ENCODE data around the gene GGCX.

The GGCX gene

DNA sequence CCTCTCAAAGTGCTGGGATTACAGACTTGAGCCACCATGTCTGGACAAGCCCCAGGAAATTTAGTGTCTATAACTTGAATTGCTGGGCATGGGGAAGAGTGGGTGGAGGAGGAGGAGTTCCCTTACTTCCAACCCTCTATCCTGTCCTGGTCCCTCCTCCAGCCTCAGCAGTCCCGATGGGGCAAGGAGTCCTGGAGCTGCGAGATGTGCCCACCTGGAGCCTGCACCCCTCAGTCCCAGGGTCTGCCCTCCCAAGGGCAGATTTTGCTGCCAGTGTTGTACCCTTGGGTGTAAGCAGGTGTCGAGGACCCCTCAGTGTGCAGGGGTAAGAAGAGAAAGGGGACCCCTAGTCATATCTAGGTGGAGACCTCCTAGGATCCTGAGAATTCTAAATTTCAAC lies 18.9 kb upstream of the GGCX start:
- DNase-seq (ENCODE audit: low spot score): no peak
- in situ Hi-C loops (cut with MboI; ENCODE audit: low sequenced_read_pairs, unreplicated experiment): no loop called here
- TF ChIP-seq, protein P1, sequence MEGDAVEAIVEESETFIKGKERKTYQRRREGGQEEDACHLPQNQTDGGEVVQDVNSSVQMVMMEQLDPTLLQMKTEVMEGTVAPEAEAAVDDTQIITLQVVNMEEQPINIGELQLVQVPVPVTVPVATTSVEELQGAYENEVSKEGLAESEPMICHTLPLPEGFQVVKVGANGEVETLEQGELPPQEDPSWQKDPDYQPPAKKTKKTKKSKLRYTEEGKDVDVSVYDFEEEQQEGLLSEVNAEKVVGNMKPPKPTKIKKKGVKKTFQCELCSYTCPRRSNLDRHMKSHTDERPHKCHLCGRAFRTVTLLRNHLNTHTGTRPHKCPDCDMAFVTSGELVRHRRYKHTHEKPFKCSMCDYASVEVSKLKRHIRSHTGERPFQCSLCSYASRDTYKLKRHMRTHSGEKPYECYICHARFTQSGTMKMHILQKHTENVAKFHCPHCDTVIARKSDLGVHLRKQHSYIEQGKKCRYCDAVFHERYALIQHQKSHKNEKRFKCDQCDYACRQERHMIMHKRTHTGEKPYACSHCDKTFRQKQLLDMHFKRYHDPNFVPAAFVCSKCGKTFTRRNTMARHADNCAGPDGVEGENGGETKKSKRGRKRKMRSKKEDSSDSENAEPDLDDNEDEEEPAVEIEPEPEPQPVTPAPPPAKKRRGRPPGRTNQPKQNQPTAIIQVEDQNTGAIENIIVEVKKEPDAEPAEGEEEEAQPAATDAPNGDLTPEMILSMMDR (IDR thresholded peaks at IDR 0.05; ENCODE audit: borderline replicate concordance, control extremely low read depth, extremely low read depth, insufficient read depth, missing control alignments): no peak

DNA sequence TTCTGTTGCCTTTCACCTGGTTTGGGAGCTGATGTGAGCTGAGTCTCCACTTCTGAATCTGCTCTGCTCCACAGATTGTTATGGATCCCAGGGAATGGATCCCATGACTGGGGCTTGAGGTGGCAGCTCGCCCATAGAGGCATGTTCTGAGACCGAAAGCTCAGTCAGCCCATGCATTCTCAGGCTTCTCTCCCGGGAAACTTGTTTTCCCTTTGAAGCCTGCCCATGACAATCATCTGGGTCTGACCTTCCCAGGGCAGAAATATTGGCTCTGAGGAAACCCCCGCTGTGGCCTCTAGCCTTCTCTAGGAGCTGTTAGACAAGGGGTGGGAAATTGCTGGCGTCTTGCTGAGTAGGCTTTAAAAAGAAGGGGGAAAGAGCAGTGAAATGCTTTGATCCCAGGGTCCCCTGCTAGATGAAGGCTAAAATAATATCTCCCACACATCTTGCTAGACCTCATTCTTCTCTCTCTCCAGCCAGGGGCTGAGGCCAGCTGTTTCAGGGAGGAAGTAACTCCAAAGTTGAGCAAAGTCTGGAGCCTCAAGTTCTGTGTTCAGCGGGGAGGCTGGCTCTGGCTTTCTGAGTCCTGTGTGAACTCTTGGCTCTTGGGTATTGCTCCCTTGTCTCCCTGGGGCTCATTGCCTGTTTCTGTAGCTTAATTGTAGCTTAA lies 18.1 kb upstream of the GGCX start:
- in situ Hi-C loops (cut with MboI; ENCODE audit: low sequenced_read_pairs, unreplicated experiment): no loop called here
- DNase-seq (ENCODE audit: low spot score): no peak
- TF ChIP-seq, protein P1 (IDR thresholded peaks at IDR 0.05; ENCODE audit: borderline replicate concordance, control extremely low read depth, extremely low read depth, insufficient read depth, missing control alignments): no peak

DNA sequence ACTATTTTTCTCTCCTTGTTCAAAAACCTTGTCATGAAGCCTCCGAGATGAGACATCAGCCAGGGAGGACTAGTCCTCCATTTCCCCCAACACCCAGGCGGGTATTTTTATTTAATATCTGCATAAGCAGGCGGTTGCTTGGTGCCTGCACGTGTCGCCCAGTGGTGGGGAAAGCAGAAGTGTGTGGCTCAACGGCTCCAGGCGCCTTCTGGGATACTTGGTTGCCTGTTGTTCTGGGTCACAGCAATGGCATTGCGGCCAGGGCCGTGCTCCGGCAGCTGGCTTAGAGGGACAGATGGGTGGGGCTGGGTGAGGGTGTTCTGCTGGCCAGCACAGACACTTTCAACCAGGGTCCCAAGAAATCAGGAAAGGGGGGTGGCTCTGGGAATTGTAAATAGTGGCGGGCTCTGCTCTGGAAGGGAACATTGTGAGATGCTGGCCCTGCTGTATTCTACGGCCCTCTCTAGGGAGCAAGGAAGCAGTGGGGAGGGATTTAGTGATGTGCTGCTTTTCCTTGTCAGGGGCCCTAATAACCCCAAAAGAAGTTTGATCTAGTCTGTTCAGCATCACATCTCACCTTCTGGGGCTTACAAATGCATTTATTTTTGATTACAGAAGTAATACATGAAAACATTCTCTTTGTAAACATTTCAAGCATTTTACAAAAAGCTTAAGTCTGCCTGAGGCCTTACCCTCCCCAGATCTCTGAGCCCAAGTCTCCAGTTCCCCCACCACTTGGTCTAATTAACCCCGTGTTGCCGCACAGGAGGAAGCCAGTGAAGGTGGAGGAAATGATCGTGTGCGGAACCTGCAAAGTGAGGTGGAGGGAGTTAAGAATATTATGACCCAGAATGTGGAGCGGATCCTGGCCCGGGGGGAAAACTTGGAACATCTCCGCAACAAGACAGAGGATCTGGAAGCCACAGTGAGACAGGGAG lies 17.2 kb upstream of the GGCX start:
- TF ChIP-seq, protein P1 (IDR thresholded peaks at IDR 0.05; ENCODE audit: borderline replicate concordance, control extremely low read depth, extremely low read depth, insufficient read depth, missing control alignments): no peak
- peak; percentile 64 for DNase-seq (ENCODE audit: low spot score)
- in situ Hi-C loops (cut with MboI; ENCODE audit: low sequenced_read_pairs, unreplicated experiment): no loop called here

DNA sequence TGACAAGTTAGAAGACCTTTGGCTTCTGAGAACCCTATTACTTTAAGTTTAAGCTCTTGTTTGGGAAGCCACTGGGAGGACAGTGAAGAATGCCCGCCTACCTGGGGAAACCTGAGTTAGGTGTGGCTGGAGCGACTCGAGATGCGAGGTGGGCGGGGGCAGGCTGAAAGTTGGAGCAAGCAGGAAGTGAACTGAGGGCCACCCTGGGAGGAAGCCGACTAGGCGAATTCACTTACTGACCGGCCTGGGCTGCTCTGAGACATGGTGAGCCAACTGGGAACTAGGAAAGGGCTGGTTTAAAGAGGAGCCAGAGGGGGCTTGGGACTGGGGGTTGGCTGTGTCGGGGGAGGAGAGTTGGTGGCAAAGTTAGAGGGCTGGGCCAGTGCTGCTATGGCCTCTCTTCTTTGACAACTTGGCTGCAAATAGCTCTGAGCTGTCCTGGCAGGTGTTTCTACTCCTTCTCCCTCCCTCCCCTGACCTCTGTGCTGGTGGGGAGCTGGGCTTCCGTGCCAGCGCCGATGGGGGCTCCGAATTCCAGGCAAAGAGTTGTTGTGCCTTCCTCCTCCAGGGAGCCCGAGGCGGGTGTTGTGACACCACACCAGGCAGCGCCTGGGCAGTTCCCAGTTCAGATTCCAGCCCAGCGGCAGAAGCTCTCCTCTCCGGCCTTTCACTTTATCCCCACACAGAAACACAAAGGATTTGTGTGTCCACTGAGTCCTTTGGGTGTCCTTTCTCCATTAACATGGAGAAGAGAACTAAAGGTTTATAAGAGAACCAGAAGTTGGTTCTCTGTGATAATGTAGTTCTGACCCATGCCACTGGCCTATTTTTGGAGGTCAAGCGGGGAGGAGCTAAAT lies 16.3 kb upstream of the GGCX start, which contains the start of gene VAMP8:
VAMP8 (plus strand) TSS at position 201 of the 857 bp plus-strand sequence; CDS start at position 262, 61 bp downstream.
- peak; percentile 79 for DNase-seq (ENCODE audit: low spot score)
- TF ChIP-seq, protein P1 (IDR thresholded peaks at IDR 0.05; ENCODE audit: borderline replicate concordance, control extremely low read depth, extremely low read depth, insufficient read depth, missing control alignments): no peak
- in situ Hi-C loops (cut with MboI; ENCODE audit: low sequenced_read_pairs, unreplicated experiment): no loop called here

DNA sequence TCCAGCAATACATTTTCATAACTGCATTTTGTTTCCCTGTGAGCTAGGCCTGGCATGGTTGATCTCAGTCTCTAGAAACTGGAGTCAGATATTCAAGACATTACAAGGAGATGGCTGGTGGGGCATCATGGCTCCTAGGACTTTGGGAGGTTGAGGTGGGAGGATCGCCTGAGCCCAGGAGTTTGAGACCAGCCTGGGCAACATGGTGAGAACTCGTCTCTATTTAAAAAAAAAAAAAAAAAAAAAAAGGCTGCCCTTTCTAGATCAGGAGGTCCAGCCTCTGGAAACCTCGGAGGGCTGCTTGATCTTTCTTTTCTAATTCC lies 15.7 kb upstream of the GGCX start:
- in situ Hi-C loops (cut with MboI; ENCODE audit: low sequenced_read_pairs, unreplicated experiment): no loop called here
- no peak for DNase-seq (ENCODE audit: low spot score)
- TF ChIP-seq, protein P1 (IDR thresholded peaks at IDR 0.05; ENCODE audit: borderline replicate concordance, control extremely low read depth, extremely low read depth, insufficient read depth, missing control alignments): no peak

DNA sequence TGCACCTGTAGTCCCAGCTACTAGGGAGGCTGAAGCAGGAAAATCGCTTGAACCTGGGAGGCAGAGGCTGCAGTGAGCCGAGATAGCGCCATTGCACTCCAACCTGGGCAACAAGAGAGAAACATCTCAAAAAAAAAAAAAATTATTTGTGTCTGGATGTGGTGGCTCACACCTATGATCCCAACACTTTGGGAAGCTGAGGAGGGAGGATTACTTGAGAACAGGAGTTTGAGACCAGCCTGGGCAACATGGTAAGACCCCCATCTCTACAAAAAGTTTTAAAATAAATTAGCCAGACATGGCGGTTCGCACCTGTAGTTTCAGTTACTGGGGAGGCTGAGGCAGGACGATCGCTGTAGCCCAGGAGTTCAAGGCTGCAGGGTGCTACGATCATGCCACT lies 14.4 kb upstream of the GGCX start:
- TF ChIP-seq, protein P1 (IDR thresholded peaks at IDR 0.05; ENCODE audit: borderline replicate concordance, control extremely low read depth, extremely low read depth, insufficient read depth, missing control alignments): no peak
- no peak for DNase-seq (ENCODE audit: low spot score)
- in situ Hi-C loops (cut with MboI; ENCODE audit: low sequenced_read_pairs, unreplicated experiment): no loop called here

Measured in GM13976 (cell line).